GM10248 (cell line): ENCODE results near the gene YWHAB.

ENCODE experiments used
- CTCF ChIA-PET: fragments of 300-600 bp; sonication (Branson Sonifier 250); formaldehyde crosslinking; extraction: SDS; loops from one replicate; lab custom pipeline; 2021; ENCODE audit warnings: antibody characterized with exemption; lab: Yijun Ruan, JAX
- POLR2A ChIA-PET: fragments of 350-650 bp; sonication (Branson Sonifier 250); formaldehyde crosslinking; extraction: SDS; loops from one replicate; lab custom pipeline; 2020; ENCODE audit warnings: antibody characterized with exemption; lab: Yijun Ruan, JAX
- DNase-seq: peaks from one replicate; pipeline ENCODE4 v3.0.0; 2012; ENCODE audit errors: extremely low spot score
- CTCF ChIP-seq: IDR thresholded peaks from 2 replicates; pipeline ENCODE4 v1.5.1; 2012; ENCODE audit warnings: mild to moderate bottlenecking, low read depth; ENCODE audit errors: extremely low read depth, missing control alignments, control extremely low read depth

Gene YWHAB

GRCh38 chr20:44918342-44918741 lies 32.8 kb downstream of the YWHAB start:
- no peak for TF ChIP-seq CTCF

GRCh38 chr20:44918761-44919160 lies 33.3 kb downstream of the YWHAB start:
- no peak for TF ChIP-seq CTCF
- DNase-seq = no peak
- CTCF ChIA-PET = interaction anchor here (0.7 to 2.6 kb wide), 3 partner anchors 12 to 35 kb away, joined by 3 to 8 read pairs (median 7); no protein-coding TSS in a partner anchor
- POLR2A ChIA-PET = no interaction called here

More at GRCh38 chr20:44918342-44918741, 32.8 kb downstream of the YWHAB start:
- ChIA-PET POLR2A (no interaction called here), CTCF (interaction anchor here (0.7 to 2.6 kb wide), 4 partner anchors 10 to 34 kb away, joined by 3 to 8 read pairs (median 5); no protein-coding TSS in a partner anchor)
- DNase-seq = no peak

DNA sequence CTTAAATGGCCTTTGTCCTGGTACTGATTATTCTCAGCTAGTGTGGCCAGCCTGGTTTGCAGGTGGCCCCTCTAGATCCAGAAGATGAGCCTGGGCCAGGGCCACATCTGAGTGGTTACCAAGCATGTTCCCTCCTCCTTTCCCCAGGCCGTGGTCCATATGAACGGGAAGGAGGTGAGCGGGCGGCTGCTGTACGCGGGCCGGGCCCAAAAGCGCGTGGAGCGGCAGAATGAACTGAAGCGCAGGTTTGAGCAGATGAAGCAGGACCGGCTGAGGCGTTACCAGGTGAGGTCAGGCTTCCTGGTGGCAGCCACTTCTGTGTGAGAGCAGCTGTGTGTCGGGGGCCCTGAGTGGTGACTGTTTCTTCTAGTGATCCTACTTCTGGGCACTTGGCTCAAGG lies 35.9 kb downstream of the YWHAB start:
- TF ChIP-seq CTCF = no peak
- ChIA-PET POLR2A (no interaction called here), CTCF (no interaction called here)
- DNase-seq = no peak

DNA sequence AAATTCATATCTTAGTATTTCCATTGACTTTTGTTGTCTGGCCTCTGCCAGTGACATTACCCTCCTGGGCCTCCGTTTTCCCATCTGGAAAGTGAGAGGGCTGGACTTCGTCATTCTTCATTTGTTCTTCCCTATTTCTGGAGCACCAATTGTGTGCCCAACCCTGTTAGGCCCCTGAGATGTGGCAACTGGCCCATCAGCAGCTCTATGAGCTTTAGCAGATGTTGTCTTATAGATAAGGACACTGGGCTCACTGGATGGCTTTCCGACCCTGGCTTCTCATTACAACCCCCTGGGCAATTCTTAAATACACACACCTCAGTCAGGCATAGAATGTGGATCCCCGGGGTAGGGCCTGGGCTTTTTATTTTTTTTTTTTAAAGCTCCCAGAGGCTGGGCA lies 39.0 kb downstream of the YWHAB start:
- TF ChIP-seq CTCF = no peak
- CTCF ChIA-PET = interaction anchor here (1.0 to 1.9 kb wide), 4 partner anchors 17 to 177 kb away, joined by 3 to 7 read pairs (median 4); no protein-coding TSS in a partner anchor
- no peak for DNase-seq
- POLR2A ChIA-PET = no interaction called here

DNA sequence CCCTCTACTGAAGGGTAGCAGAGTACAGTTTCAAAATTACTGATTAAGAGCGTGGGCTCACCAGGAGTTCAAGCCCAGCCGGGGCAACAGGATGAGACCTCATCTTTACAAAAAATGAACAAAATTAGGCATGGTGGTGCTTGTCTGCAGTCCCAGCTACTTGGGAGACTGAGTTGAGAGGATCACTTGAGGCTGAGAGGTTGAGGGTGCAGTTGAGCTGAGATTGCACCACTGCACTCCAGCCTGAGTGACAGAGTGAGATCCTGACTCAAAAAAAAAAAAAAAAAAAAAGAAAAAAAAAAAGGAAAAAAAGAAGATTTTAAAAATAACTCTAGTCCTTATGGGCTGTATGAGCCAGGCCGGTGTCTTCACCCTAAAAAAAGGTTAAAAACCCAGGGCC lies 43.1 kb downstream of the YWHAB start:
- no peak for DNase-seq
- TF ChIP-seq CTCF = no peak
- POLR2A ChIA-PET = no interaction called here
- CTCF ChIA-PET = interaction anchor here (1.1 to 2.0 kb wide), 3 partner anchors 11 to 40 kb away, joined by 3 to 5 read pairs (median 3); no protein-coding TSS in a partner anchor

DNA sequence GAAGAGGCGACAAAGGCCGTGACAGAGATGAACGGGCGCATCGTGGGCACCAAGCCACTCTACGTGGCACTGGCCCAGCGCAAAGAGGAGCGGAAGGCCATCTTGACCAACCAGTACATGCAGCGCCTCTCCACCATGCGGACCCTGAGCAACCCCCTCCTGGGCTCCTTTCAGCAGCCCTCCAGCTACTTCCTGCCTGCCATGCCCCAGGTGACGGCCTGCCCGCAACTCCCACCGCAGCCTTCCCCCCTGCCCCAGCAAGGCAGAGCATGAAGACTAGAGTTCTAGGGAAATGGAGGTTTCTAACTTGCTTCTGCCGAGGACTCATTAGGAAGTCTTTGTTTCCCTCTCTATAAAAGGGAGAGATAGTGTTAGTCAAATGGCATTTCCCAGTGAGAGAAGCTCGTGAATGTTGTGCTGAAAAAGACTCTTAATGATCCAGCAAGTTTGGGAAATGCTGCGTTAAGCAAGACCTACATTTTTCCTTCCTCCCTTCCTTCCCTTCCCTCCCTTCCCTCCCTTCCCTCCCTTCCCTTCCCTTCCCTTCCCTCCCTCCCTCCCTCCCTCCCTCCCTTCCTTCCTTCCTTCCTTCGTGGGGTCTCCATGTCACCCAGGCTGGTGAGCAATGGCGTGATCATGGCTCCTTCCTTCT lies 45.1 kb downstream of the YWHAB start:
- POLR2A ChIA-PET = no interaction called here
- CTCF ChIA-PET = interaction anchor here (2.5 to 2.6 kb wide), 2 partner anchors 11 to 13 kb away, joined by 8 read pairs; no protein-coding TSS in a partner anchor

More for the DNA sequence above, 45.1 kb downstream of the YWHAB start:
- DNase-seq = no peak
- no peak for TF ChIP-seq CTCF
